GM13977 (cell line): ENCODE data around the gene ANP32A.

Experiments
- DNase-seq: peaks from one replicate; pipeline ENCODE4 v3.0.0; 2012; ENCODE audit warnings: low spot score
- CTCF ChIP-seq: IDR thresholded peaks from 2 replicates; pipeline ENCODE4 v1.5.1; 2012; ENCODE audit warnings: mild to moderate bottlenecking, control low read depth; ENCODE audit not compliant: insufficient read depth; ENCODE audit errors: extremely low read depth, missing control alignments
- in situ Hi-C: fragments of 300-500 bp; cut with MboI; formaldehyde crosslinking; loops from one replicate; pipeline ENCODE4 v1.12.0; 2022; ENCODE audit warnings: low sequenced_read_pairs, low pct_unique_long_range_greater_than_20kb, mixed read lengths, inconsistent platforms; ENCODE audit not compliant: unreplicated experiment

ANP32A gene

GRCh38 chr15:68739390-68740080 is 81.2 kb downstream of the ANP32A start:
- no peak for TF ChIP-seq CTCF
- in situ Hi-C loops = no loop called here
- no peak for DNase-seq

GRCh38 chr15:68735610-68736009 is 85.1 kb downstream of the ANP32A start:
- in situ Hi-C loops = no loop called here
- TF ChIP-seq CTCF = no peak
- no peak for DNase-seq

GRCh38 chr15:68734881-68735280 is 85.8 kb downstream of the ANP32A start:
- in situ Hi-C loops = no loop called here
- DNase-seq = no peak
- no peak for TF ChIP-seq CTCF

GRCh38 chr15:68734352-68734751 is 86.3 kb downstream of the ANP32A start:
- TF ChIP-seq CTCF = no peak
- no peak for DNase-seq
- in situ Hi-C loops = no loop called here

- in situ Hi-C loops = no loop called here
Measured at GRCh38 chr15:68733666-68734065, 87.0 kb downstream of the ANP32A start.

GRCh38 chr15:68732451-68732850 is 88.2 kb downstream of the ANP32A start:
- no peak for TF ChIP-seq CTCF
- in situ Hi-C loops = no loop called here
- DNase-seq = no peak

More at GRCh38 chr15:68733666-68734065, 87.0 kb downstream of the ANP32A start:
- DNase-seq = no peak
- TF ChIP-seq CTCF = no peak
